Measurements from ENCODE around the gene USP22. TPM values are rescaled to one million over a fixed set of nuclear protein-coding genes. Genes with fewer than 3 reads are reported as not detected.

Gene USP22
- total and polyA plus RNA-seq, 10 of the 15 experiments (the other 5 are each of a cell fraction or from before 2014, with no cell fraction given) = 10.8 to 218 (median 98.8) TPM

DNA sequence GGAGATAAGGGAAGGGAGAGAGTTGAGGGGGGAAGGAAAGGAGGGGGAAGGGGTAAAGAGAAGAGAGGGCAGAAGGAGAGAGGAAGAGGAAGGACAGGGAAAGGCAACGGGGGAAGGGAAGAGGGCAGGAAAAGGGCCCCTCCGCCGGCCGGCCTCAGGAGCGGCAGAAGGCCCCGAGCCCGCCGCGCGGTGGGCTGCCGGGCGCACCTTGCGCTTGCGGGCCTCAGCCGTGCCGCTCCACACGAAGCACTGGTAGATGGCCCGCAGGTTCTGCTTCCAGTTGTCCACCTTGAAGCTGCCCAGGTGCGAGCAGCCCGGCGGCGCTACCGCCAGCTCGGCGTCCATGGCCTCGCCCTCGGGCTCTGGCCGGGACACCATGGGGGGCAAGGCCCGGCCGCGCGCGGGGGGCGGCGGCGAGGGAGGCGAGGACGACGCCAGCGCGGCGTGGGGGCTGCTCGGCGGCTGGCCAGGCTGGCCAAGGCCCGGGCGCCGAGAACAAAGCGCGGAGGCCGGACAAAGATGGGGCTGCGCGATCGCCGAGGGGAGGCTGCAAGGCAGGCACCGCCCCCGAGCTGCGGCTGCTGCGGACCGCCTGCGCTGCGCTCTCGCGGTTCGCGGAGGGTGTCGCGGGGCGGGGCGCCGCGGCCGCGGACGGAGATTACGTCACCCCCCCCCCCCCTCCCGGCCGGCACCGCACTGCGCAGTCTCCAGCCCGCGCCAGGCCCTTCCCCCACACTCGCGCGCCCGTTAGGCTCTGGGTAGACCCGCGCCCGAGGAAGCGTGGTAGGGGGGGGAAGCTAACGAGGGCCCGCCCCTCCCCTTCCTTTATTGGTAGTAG, at the start of gene USP22 (continued):
- TF ChIP-seq, protein P1, sequence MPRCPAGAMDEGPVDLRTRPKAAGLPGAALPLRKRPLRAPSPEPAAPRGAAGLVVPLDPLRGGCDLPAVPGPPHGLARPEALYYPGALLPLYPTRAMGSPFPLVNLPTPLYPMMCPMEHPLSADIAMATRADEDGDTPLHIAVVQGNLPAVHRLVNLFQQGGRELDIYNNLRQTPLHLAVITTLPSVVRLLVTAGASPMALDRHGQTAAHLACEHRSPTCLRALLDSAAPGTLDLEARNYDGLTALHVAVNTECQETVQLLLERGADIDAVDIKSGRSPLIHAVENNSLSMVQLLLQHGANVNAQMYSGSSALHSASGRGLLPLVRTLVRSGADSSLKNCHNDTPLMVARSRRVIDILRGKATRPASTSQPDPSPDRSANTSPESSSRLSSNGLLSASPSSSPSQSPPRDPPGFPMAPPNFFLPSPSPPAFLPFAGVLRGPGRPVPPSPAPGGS (IDR thresholded peaks at IDR 0.05; ENCODE audit: borderline replicate concordance, insufficient read depth, low read depth, low read length, poor library complexity, severe bottlenecking) = peak; percentile 38
- peak in 1 of 2 experiments; percentile 9; a peak in 1 of 4 replicates for TF ChIP-seq ETV6 (conservative IDR thresholded peaks at IDR 0.05 in 1 of 2, IDR thresholded peaks at IDR 0.05 in 1 of 2; ENCODE audit: borderline replicate concordance in 1 of 2, low read depth in 1 of 2)
- TF ChIP-seq MTA2 (IDR thresholded peaks at IDR 0.05; ENCODE audit: low read depth) = peak; percentile 11; the same call in 1 of the 2 replicates
- TF ChIP-seq SUZ12 (IDR thresholded peaks at IDR 0.05; ENCODE audit: unreplicated experiment) = no peak
- peak; percentile 82 for TF ChIP-seq JUND (IDR thresholded peaks at IDR 0.05; ENCODE audit: low read depth, low read length)
- TF ChIP-seq, protein P2, sequence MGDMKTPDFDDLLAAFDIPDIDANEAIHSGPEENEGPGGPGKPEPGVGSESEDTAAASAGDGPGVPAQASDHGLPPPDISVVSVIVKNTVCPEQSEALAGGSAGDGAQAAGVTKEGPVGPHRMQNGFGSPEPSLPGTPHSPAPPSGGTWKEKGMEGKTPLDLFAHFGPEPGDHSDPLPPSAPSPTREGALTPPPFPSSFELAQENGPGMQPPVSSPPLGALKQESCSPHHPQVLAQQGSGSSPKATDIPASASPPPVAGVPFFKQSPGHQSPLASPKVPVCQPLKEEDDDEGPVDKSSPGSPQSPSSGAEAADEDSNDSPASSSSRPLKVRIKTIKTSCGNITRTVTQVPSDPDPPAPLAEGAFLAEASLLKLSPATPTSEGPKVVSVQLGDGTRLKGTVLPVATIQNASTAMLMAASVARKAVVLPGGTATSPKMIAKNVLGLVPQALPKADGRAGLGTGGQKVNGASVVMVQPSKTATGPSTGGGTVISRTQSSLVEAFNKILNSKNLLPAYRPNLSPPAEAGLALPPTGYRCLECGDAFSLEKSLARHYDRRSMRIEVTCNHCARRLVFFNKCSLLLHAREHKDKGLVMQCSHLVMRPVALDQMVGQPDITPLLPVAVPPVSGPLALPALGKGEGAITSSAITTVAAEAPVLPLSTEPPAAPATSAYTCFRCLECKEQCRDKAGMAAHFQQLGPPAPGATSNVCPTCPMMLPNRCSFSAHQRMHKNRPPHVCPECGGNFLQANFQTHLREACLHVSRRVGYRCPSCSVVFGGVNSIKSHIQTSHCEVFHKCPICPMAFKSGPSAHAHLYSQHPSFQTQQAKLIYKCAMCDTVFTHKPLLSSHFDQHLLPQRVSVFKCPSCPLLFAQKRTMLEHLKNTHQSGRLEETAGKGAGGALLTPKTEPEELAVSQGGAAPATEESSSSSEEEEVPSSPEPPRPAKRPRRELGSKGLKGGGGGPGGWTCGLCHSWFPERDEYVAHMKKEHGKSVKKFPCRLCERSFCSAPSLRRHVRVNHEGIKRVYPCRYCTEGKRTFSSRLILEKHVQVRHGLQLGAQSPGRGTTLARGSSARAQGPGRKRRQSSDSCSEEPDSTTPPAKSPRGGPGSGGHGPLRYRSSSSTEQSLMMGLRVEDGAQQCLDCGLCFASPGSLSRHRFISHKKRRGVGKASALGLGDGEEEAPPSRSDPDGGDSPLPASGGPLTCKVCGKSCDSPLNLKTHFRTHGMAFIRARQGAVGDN (IDR thresholded peaks at IDR 0.05) = peak; percentile 80
- TF ChIP-seq BRCA1 (IDR thresholded peaks at IDR 0.05; ENCODE audit: low read depth, low read length) = peak; percentile 43; the same call in 1 of the 2 replicates
- TF ChIP-seq, protein P3, sequence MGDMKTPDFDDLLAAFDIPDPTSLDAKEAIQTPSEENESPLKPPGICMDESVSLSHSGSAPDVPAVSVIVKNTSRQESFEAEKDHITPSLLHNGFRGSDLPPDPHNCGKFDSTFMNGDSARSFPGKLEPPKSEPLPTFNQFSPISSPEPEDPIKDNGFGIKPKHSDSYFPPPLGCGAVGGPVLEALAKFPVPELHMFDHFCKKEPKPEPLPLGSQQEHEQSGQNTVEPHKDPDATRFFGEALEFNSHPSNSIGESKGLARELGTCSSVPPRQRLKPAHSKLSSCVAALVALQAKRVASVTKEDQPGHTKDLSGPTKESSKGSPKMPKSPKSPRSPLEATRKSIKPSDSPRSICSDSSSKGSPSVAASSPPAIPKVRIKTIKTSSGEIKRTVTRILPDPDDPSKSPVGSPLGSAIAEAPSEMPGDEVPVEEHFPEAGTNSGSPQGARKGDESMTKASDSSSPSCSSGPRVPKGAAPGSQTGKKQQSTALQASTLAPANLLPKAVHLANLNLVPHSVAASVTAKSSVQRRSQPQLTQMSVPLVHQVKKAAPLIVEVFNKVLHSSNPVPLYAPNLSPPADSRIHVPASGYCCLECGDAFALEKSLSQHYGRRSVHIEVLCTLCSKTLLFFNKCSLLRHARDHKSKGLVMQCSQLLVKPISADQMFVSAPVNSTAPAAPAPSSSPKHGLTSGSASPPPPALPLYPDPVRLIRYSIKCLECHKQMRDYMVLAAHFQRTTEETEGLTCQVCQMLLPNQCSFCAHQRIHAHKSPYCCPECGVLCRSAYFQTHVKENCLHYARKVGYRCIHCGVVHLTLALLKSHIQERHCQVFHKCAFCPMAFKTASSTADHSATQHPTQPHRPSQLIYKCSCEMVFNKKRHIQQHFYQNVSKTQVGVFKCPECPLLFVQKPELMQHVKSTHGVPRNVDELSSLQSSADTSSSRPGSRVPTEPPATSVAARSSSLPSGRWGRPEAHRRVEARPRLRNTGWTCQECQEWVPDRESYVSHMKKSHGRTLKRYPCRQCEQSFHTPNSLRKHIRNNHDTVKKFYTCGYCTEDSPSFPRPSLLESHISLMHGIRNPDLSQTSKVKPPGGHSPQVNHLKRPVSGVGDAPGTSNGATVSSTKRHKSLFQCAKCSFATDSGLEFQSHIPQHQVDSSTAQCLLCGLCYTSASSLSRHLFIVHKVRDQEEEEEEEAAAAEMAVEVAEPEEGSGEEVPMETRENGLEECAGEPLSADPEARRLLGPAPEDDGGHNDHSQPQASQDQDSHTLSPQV (IDR thresholded peaks at IDR 0.05) = 0 out of 2 replicates have a peak, but pooled peaks have one; percentile 8
- TF ChIP-seq, protein P4, sequence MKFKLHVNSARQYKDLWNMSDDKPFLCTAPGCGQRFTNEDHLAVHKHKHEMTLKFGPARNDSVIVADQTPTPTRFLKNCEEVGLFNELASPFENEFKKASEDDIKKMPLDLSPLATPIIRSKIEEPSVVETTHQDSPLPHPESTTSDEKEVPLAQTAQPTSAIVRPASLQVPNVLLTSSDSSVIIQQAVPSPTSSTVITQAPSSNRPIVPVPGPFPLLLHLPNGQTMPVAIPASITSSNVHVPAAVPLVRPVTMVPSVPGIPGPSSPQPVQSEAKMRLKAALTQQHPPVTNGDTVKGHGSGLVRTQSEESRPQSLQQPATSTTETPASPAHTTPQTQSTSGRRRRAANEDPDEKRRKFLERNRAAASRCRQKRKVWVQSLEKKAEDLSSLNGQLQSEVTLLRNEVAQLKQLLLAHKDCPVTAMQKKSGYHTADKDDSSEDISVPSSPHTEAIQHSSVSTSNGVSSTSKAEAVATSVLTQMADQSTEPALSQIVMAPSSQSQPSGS (IDR thresholded peaks at IDR 0.05; ENCODE audit: low read length) = 0 out of 2 replicates have a peak, but pooled peaks have one; percentile 59
- TF ChIP-seq TAF1 (IDR thresholded peaks at IDR 0.05; ENCODE audit: borderline replicate concordance, low read depth, low read length) = peak; percentile 71; the same call in 1 of the 2 replicates
- peak; percentile 87 for TF ChIP-seq BACH1 (IDR thresholded peaks at IDR 0.05; ENCODE audit: borderline replicate concordance)
- no peak for TF ChIP-seq ZZZ3 (IDR thresholded peaks at IDR 0.05; ENCODE audit: control insufficient read depth, insufficient read length, low read depth)
- peak; percentile 100 for TF ChIP-seq LARP7 (IDR thresholded peaks at IDR 0.05)
- TF ChIP-seq CHD1 (IDR thresholded peaks at IDR 0.05; ENCODE audit: low read depth, low read length) = 0 out of 2 replicates have a peak, but pooled peaks have one; percentile 40
